Erythroblast (primary cell): Measurements from ENCODE around the gene CACFD1.
A peak's percentile ranks its signal among the peaks of the same experiment; 100 is the strongest.
"Not testable (repeated sequence)": the region's sequence is repeated elsewhere in the genome, so short reads cannot be mapped to it uniquely, and the experiment has no call there.

Source experiments
- DNase-seq, 2 experiments: peaks; one replicate each; lab custom pipeline; 2025; lab: John Stamatoyannopoulos, UW
- GATA1 ChIP-seq: IDR thresholded peaks from 2 replicates; pipeline ENCODE4 v1.6.1; 2011; ENCODE audit warnings: low read depth, mild to moderate bottlenecking, control low read depth, low read length, moderate library complexity
- POLR2A ChIP-seq: IDR thresholded peaks from 2 replicates; pipeline ENCODE4 v1.6.1; 2011; ENCODE audit warnings: mild to moderate bottlenecking, low read length

Gene CACFD1

GRCh38 chr9:133428617-133429101 is 31.1 kb upstream of the CACFD1 start:
- no peak for TF ChIP-seq POLR2A
- TF ChIP-seq GATA1 = no peak
- DNase-seq = no peak

- DNase-seq = no peak
- TF ChIP-seq POLR2A (no peak), GATA1 (no peak)
These were observed 30.6 kb upstream of the CACFD1 start for GRCh38 chr9:133429214-133429613.

- no peak for TF ChIP-seq GATA1
- no peak for TF ChIP-seq POLR2A
- peak; percentile 12 to 24 for DNase-seq
These were observed 30.1 kb upstream of the CACFD1 start for GRCh38 chr9:133429641-133430161.

GRCh38 chr9:133430244-133430643 is 29.5 kb upstream of the CACFD1 start:
- TF ChIP-seq GATA1 = no peak
- no peak for TF ChIP-seq POLR2A
- no peak for DNase-seq

GRCh38 chr9:133433351-133433843 is 26.4 kb upstream of the CACFD1 start:
- TF ChIP-seq POLR2A (no peak), GATA1 (no peak)
- no peak for DNase-seq

- no peak for TF ChIP-seq POLR2A
- no peak for DNase-seq
These were observed 23.1 kb upstream of the CACFD1 start for GRCh38 chr9:133436681-133437080.

GRCh38 chr9:133437753-133438531 is 21.8 kb upstream of the CACFD1 start:
- no peak for DNase-seq
- TF ChIP-seq GATA1 = no peak
- no peak for TF ChIP-seq POLR2A

GRCh38 chr9:133439337-133439736 is 20.4 kb upstream of the CACFD1 start:
- no peak for DNase-seq
- TF ChIP-seq GATA1 (no peak), POLR2A (no peak)

- TF ChIP-seq POLR2A (no peak), GATA1 (no peak)
- no peak for DNase-seq
These were observed 18.9 kb upstream of the CACFD1 start for GRCh38 chr9:133440874-133441273.

GRCh38 chr9:133441571-133441970 is 18.2 kb upstream of the CACFD1 start:
- DNase-seq = no peak

GRCh38 chr9:133443248-133443647 is 16.5 kb upstream of the CACFD1 start:
- no peak for DNase-seq
- TF ChIP-seq POLR2A = no peak
- TF ChIP-seq GATA1 = no peak

More at GRCh38 chr9:133441571-133441970, 18.2 kb upstream of the CACFD1 start:
- TF ChIP-seq GATA1 (no peak), POLR2A (no peak)

- no peak for DNase-seq
- TF ChIP-seq POLR2A = no peak
- TF ChIP-seq GATA1 = no peak
These were observed 15.8 kb upstream of the CACFD1 start for GRCh38 chr9:133443982-133444381.

GRCh38 chr9:133445293-133445969 is 14.3 kb upstream of the CACFD1 start:
- DNase-seq = no peak
- TF ChIP-seq POLR2A (no peak), GATA1 (no peak)

GRCh38 chr9:133448487-133448972 is 11.2 kb upstream of the CACFD1 start:
- no peak for DNase-seq
- TF ChIP-seq GATA1 = no peak
- TF ChIP-seq POLR2A = no peak

- DNase-seq = no peak
- TF ChIP-seq GATA1 = no peak
- no peak for TF ChIP-seq POLR2A
These were observed 10.0 kb upstream of the CACFD1 start for GRCh38 chr9:133449760-133450159.

GRCh38 chr9:133451865-133452264 is 7.9 kb upstream of the CACFD1 start:
- not testable (repeated sequence) for DNase-seq
